Neural cell (in vitro differentiated cells): Measurements from ENCODE around the gene CARTPT.

ENCODE experiments used
- CTCF ChIP-seq: fragments of 450-650 bp; IDR thresholded peaks from 2 replicates; pipeline ENCODE4 v1.5.1; 2014; ENCODE audit warnings: antibody characterized with exemption, mild to moderate bottlenecking, moderate library complexity; ENCODE audit not compliant: poor library complexity, severe bottlenecking
- POLR2AphosphoS5 ChIP-seq: IDR thresholded peaks from 2 replicates; pipeline ENCODE4 v1.6.1; 2012
- RAD21 ChIP-seq: fragments of 450-650 bp; conservative IDR thresholded peaks from 2 replicates; pipeline ENCODE4 v1.6.1; 2014; ENCODE audit warnings: antibody characterized with exemption, mild to moderate bottlenecking, moderate library complexity
- SMC3 ChIP-seq: fragments of 450-650 bp; conservative IDR thresholded peaks from 2 replicates; pipeline ENCODE4 v1.6.1; 2014; ENCODE audit warnings: antibody characterized with exemption, mild to moderate bottlenecking, moderate library complexity; ENCODE audit not compliant: poor library complexity

GRCh38 chr5:71767661-71768060, 48.6 kb downstream of the CARTPT start:
- no peak for TF ChIP-seq CTCF
- no peak for TF ChIP-seq SMC3
- no peak for TF ChIP-seq POLR2AphosphoS5
- no peak for TF ChIP-seq RAD21
